Gastrocnemius medialis (tissue), 4 donors: ENCODE data around the gene CD2AP.

Experiments
- POLR2A ChIP-seq, 2 donors: fragments of 450-650 bp; IDR thresholded peaks; one replicate each; pipeline ENCODE4 v1.6.1; 2017; ENCODE audit warnings: antibody characterized with exemption in 2 of 2, mild to moderate bottlenecking in 2 of 2, moderate library complexity in 2 of 2
- TF ChIP-seq, protein P1 (sequence below), 5 experiments: fragments of 450-650 bp in 3 of 5; fragments of 200-600 bp in 2 of 5; sonication (generic) in 2 of 5; IDR thresholded peaks in 4 of 5; conservative IDR thresholded peaks in 1 of 5; 1 replicate in 4 of 5; 2 replicates in 1 of 5; pipeline ENCODE4 v1.5.1; 2016 to 2019; ENCODE audit warnings: antibody characterized with exemption in 5 of 5, mild to moderate bottlenecking in 3 of 5, moderate library complexity in 3 of 5

GRCh38 chr6:47529734-47530133 is 52.1 kb downstream of the CD2AP start:
- TF ChIP-seq, protein P1, sequence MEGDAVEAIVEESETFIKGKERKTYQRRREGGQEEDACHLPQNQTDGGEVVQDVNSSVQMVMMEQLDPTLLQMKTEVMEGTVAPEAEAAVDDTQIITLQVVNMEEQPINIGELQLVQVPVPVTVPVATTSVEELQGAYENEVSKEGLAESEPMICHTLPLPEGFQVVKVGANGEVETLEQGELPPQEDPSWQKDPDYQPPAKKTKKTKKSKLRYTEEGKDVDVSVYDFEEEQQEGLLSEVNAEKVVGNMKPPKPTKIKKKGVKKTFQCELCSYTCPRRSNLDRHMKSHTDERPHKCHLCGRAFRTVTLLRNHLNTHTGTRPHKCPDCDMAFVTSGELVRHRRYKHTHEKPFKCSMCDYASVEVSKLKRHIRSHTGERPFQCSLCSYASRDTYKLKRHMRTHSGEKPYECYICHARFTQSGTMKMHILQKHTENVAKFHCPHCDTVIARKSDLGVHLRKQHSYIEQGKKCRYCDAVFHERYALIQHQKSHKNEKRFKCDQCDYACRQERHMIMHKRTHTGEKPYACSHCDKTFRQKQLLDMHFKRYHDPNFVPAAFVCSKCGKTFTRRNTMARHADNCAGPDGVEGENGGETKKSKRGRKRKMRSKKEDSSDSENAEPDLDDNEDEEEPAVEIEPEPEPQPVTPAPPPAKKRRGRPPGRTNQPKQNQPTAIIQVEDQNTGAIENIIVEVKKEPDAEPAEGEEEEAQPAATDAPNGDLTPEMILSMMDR (IDR thresholded peaks at IDR 0.05 in 4 of 5, conservative IDR thresholded peaks at IDR 0.05 in 1 of 5): no peak
- TF ChIP-seq POLR2A (IDR thresholded peaks at IDR 0.05): no peak
